ENCODE results near the gene FBL. TPM values are rescaled to one million over a fixed set of nuclear protein-coding genes. Genes with fewer than 3 reads are reported as not detected.

FBL gene
- total and polyA plus RNA-seq, 2 of the 4 experiments (the other 2 are of a cell fraction) = 259 to 446 TPM

GRCh38 chr19:39840492-39840891 lies 5.7 kb downstream of the FBL start:
- Histone ChIP-seq H3K4me1 (ENCODE audit: control insufficient read depth, insufficient read depth, low read length) (peaks cover 12% of the 10 kb centered on the region), H2AK9ac (replicated peaks; ENCODE audit: low read depth, low read length, poor library complexity) (peak overlapping the region; percentile 23), H3K9me3 (ENCODE audit: control insufficient read depth, insufficient read depth, low read length) (no peaks in the 10 kb centered on the region), H2BK15ac (ENCODE audit: low read depth, low read length) (no peak overlapping the region), H3K9ac (ENCODE audit: low read depth, low read length) (no peak overlapping the region), H2AK5ac (ENCODE audit: low read depth, low read length) (no peak overlapping the region), H2BK120ac (ENCODE audit: low read depth, low read length) (no peak overlapping the region), H3K36me3 (ENCODE audit: control insufficient read depth, insufficient read depth, low read length) (peaks cover 31% of the 10 kb centered on the region), H3K4ac (ENCODE audit: low read depth, low read length) (no peak overlapping the region), H3K4me2 (ENCODE audit: low read depth, low read length) (no peak overlapping the region), H2BK20ac (ENCODE audit: low read depth, low read length) (no peak overlapping the region), H4K5ac (ENCODE audit: low read depth, low read length) (no peak overlapping the region), H3K79me1 (ENCODE audit: low read depth in 1 of 2, low read length in 2 of 2) (peaks cover 17 to 58% of the 10 kb centered on the region in 2 experiments), H3K23ac (ENCODE audit: low read depth, low read length) (no peak overlapping the region), H2BK5ac (ENCODE audit: low read depth, low read length, poor library complexity, severe bottlenecking) (no peak overlapping the region), H3K9me1 (ENCODE audit: insufficient read depth, low read length) (no peaks in the 10 kb centered on the region), H4K8ac (ENCODE audit: low read depth in 2 of 2, low read length in 2 of 2) (no peak overlapping the region), H3K56ac (ENCODE audit: extremely low read depth, insufficient read depth, low read length) (no peak overlapping the region), H2AFZ (replicated peaks; ENCODE audit: low read length, poor library complexity) (no peak overlapping the region), H3K18ac (ENCODE audit: low read depth, low read length) (no peak overlapping the region), H4K20me1 (ENCODE audit: insufficient read depth, low read length) (peaks cover 35% of the 10 kb centered on the region), H3K14ac (replicated peaks; ENCODE audit: low read depth, low read length) (no peak overlapping the region), H3K27me3 (ENCODE audit: control insufficient read depth, insufficient read depth, low read length) (no peaks in the 10 kb centered on the region), H3K27ac (ENCODE audit: insufficient read depth, low read length) (no peak overlapping the region), H4K91ac (ENCODE audit: insufficient read depth, low read depth, low read length) (no peak overlapping the region), H3K4me3 (ENCODE audit: insufficient read depth, low read depth, low read length) (no peak overlapping the region)
- ChIA-PET POLR2A (ENCODE audit: unreplicated experiment) (no interaction called here), CTCF (interaction anchor here (2.0 kb wide), 1 partner anchor 38 kb away, joined by 4 read pairs; no protein-coding TSS in a partner anchor)
- no TSS peak for BruUV-seq (replicated peaks)
- ATAC-seq (ENCODE audit: low read depth) (no peak), DNase-seq (no peak)
- in situ Hi-C loops (cut with MboI; ENCODE audit: low sequenced_read_pairs) = loop anchor here (5.0 to 25.0 kb wide), 3 partner anchors 48 to 403 kb away; partner anchors contain the start of genes EID2, RPS16 and SUPT5H
- WGBS, 2 experiments (ENCODE audit: extremely low coverage in 2 of 2, insufficient read length in 1 of 2) = no CpG with 5 or more reads among the region's 17 CpGs
- TF ChIP-seq POLR2A (IDR thresholded peaks at IDR 0.05; ENCODE audit: low read depth, low read length) = no peak
- no peak for TF ChIP-seq CHD1 (IDR thresholded peaks at IDR 0.05; ENCODE audit: low read depth, low read length)
- TF ChIP-seq FOS (IDR thresholded peaks at IDR 0.05; ENCODE audit: low read depth, low read length) = no peak
- no peak for TF ChIP-seq ELK1 (IDR thresholded peaks at IDR 0.05; ENCODE audit: borderline replicate concordance, low read depth, low read length)
- no peak for TF ChIP-seq RAD21 (IDR thresholded peaks at IDR 0.05; ENCODE audit: low read length)
- TF ChIP-seq MXI1 (IDR thresholded peaks at IDR 0.05; ENCODE audit: borderline replicate concordance, low read depth, low read length) = no peak
- TF ChIP-seq MAFK (IDR thresholded peaks at IDR 0.05; ENCODE audit: low read depth, low read length) = no peak
- no peak for TF ChIP-seq MAZ (IDR thresholded peaks at IDR 0.05; ENCODE audit: borderline replicate concordance, low read depth, low read length)
- TF ChIP-seq RFX5 (IDR thresholded peaks at IDR 0.05; ENCODE audit: low read depth, low read length) = no peak
- no peak for TF ChIP-seq CTCF (conservative IDR thresholded peaks at IDR 0.05; ENCODE audit: low read depth, low read length)
- no peak for TF ChIP-seq USF2 (IDR thresholded peaks at IDR 0.05; ENCODE audit: low read depth, low read length)
- no peak for TF ChIP-seq NFE2L2 (IDR thresholded peaks at IDR 0.05; ENCODE audit: low read depth, low read length)
- TF ChIP-seq SMC3 (IDR thresholded peaks at IDR 0.05; ENCODE audit: low read depth, low read length) = no peak
- no peak for TF ChIP-seq CEBPB (IDR thresholded peaks at IDR 0.05; ENCODE audit: low read depth, low read length)
- dilution Hi-C loops (cut with HindIII; ENCODE audit: low sequenced_read_pairs, unreplicated experiment) = no loop called here
- intact Hi-C loops (cut with micrococcal nuclease) = loop anchor here (10.0 kb wide), 1 partner anchor 396 kb away; the partner anchor contains the start of gene SUPT5H
